Activated CD4-positive, alpha-beta T cell treated with anti-CD3 and anti-CD28 coated beads for 4 hours (primary cell): ENCODE results near the gene SLIT1.
"Not testable (repeated sequence)": the region's sequence is repeated elsewhere in the genome, so short reads cannot be mapped to it uniquely, and the experiment has no call there.

Experiments used
- DNase-seq, 2 donors: peaks; one replicate each; pipeline ENCODE4 v3.0.0-alpha.2; 2020

SLIT1 gene

GRCh38 chr10:97038688-97039087 lies 147.1 kb downstream of the SLIT1 start:
- DNase-seq: no peak

- DNase-seq: peak; percentile 68 to 78
Measured at GRCh38 chr10:97037365-97038361, 148.1 kb downstream of the SLIT1 start.

- DNase-seq: no peak
Measured at GRCh38 chr10:97034958-97035769, 150.6 kb downstream of the SLIT1 start.

GRCh38 chr10:97034301-97034700 lies 151.5 kb downstream of the SLIT1 start:
- DNase-seq: no peak

GRCh38 chr10:97033841-97034240 lies 151.9 kb downstream of the SLIT1 start:
- DNase-seq: not testable (repeated sequence)

GRCh38 chr10:97032624-97033023 lies 153.1 kb downstream of the SLIT1 start:
- DNase-seq: no peak

GRCh38 chr10:97031459-97031858 lies 154.3 kb downstream of the SLIT1 start:
- DNase-seq: no peak

- no peak for DNase-seq
Measured at GRCh38 chr10:97030894-97031293, 154.9 kb downstream of the SLIT1 start.

GRCh38 chr10:97029271-97029670 lies 156.5 kb downstream of the SLIT1 start:
- DNase-seq: no peak

- no peak for DNase-seq
Measured at GRCh38 chr10:97028832-97029178, 157.0 kb downstream of the SLIT1 start.

- DNase-seq: no peak
Measured at GRCh38 chr10:97028126-97028831, 157.5 kb downstream of the SLIT1 start.

GRCh38 chr10:97025613-97026242 lies 160.0 kb downstream of the SLIT1 start:
- peak; percentile 44 to 53 for DNase-seq

- DNase-seq: no peak
Measured at GRCh38 chr10:97024168-97025073, 161.3 kb downstream of the SLIT1 start.

GRCh38 chr10:97023401-97024167 lies 162.2 kb downstream of the SLIT1 start:
- no peak for DNase-seq

- no peak for DNase-seq
Measured at GRCh38 chr10:97022616-97023015, 163.1 kb downstream of the SLIT1 start.

GRCh38 chr10:97020452-97021400 lies 165.0 kb downstream of the SLIT1 start:
- DNase-seq: no peak

GRCh38 chr10:97019213-97019844 lies 166.4 kb downstream of the SLIT1 start:
- DNase-seq: no peak

- no peak for DNase-seq
Measured at GRCh38 chr10:97018251-97019212, 167.2 kb downstream of the SLIT1 start.
